Muscle of leg (tissue), 9 donors: ENCODE measurements around the gene MB21D2. TPM values are rescaled to one million over a fixed set of nuclear protein-coding genes. Genes with fewer than 3 reads are reported as not detected.

Source experiments
- polyA plus RNA-seq, 8 donors: library from polyadenylated mRNA; unstranded; fragments of 120-200 nt; gene quantifications; one replicate each; pipeline versions ENCODE4 v1.2.1 to v1.2.3, GENCODE V29; 2013; ENCODE audit warnings: inconsistent platforms in 1 of 8, low replicate concordance in 1 of 8; ENCODE audit not compliant: insufficient read length in 8 of 8, insufficient read depth in 1 of 8
- total RNA-seq: library from RNA; stranded (reverse); fragments of 120-200 nt; gene quantifications from one replicate; pipeline ENCODE4 v1.2.4, GENCODE V29; 2013

The MB21D2 gene
- total and polyA plus RNA-seq, 9 donors: 11.1 to 16.4 (median 15.8) TPM

Other genes starting within 250 kb of the MB21D2 start
- gene FGF12, start 190.3 kb downstream of the MB21D2 start, total RNA-seq: 3.0 TPM
- 1 to 10 TPM; 3.3 to 5.4 (median 4.4) TPM for gene FGF12, start 190.3 kb downstream of the MB21D2 start, polyA plus RNA-seq